HG03442 (cell line): ENCODE measurements around the gene ATP6AP1.

Source experiments
- ATAC-seq: cut with Tn5 transposase; IDR thresholded peaks from one replicate; pipeline ENCODE4 v1.9.1; 2021; ENCODE audit warnings: mild to moderate bottlenecking, moderate library complexity; ENCODE audit not compliant: unreplicated experiment

The ATP6AP1 gene

DNA sequence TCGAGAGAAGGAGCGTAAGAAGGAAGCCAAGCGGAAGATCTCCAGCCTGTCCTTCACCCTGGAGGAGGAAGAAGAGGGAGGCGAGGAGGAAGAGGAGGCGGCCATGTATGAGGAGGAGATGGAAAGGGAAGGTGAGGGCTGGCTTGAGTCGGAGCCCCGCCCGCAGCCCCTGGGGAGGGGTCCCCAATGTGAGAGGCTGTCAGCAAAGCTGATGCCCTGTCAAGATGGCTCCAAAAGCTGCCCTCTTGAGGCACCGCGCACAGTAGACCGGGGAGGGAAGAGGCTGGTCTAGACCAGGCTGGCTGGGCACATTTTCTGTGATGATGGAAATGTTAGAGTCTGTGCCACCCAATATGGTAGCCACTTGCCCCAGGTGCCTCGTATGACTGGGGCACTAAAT, 18.0 kb downstream of the ATP6AP1 start:
- ATAC-seq, result no peak

DNA sequence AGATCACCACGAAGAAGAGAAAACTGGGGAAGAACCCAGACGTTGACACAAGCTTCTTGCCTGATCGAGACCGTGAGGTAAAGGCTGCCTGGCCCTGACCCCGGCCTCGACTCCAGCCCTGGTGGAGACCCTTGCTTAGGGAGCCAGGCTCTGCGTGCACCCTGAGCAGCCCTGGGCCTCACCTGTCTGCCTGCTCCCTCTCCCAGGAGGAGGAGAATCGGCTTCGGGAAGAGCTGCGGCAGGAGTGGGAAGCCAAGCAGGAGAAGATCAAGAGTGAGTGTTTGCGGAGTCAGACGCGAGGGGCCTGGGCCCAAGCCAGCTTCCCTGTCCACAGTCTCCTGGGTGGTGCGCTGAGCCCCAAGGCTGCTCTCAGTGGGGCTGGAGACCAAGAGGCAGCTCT, 20.0 kb downstream of the ATP6AP1 start:
- no peak for ATAC-seq

DNA sequence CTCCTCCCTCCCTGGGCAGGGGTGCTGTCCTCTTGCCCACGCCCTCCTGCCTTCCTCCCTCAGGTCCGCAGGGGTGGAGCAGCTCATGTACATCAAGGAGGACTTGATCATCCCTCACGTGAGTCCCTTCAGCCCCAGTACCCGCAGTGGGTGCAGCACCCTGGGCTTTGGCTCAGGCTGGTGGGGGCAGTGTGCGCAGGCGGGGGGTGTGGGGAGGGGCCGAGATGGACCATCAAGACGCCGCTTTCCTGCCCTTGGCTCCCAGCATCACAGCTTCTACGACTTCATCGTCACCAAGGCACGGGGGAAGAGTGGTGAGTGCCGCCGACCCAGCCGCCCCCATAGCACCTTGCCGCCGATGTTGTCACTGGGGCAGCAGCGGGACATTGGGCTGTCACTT, 21.1 kb downstream of the ATP6AP1 start:
- no peak for ATAC-seq

DNA sequence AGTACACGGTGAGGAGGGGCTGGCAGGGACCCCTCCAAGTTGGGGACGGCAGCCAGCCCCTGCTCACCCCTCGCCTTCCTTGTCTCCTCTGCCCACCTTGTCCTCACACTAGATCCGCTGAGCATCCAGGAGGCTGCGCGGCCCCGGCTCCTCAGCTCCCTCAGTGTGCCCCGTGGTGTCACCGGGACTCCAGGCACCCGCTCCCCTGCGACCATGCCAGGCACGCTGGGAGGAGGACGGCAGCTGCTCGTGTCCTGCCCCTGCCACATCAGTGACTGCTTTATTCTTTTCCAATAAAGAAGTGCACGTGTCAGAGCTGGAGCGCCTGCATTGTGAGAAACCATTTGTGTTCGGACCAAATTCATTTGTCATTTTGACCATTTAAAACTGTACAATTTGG, 21.8 kb downstream of the ATP6AP1 start:
- no peak for ATAC-seq

DNA sequence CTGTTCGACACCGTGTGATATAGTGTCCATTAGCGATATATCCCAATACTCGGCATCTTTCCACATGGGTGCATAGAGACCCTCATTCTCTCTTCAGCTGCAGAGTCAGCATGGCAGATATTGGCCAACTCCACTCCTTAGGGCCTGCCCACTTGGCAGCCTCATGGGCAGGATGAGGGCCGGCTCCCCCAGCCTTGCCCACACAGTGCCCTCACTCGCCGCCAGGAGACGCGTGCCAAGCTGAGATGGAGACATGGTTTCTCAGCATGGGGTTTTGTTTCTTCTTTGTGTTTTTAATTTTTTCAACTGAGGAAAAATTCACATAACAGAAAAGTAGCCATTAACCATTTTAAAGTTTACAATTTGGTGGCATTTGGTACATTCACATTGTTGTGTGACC, 24.3 kb downstream of the ATP6AP1 start:
- ATAC-seq, result no peak

DNA sequence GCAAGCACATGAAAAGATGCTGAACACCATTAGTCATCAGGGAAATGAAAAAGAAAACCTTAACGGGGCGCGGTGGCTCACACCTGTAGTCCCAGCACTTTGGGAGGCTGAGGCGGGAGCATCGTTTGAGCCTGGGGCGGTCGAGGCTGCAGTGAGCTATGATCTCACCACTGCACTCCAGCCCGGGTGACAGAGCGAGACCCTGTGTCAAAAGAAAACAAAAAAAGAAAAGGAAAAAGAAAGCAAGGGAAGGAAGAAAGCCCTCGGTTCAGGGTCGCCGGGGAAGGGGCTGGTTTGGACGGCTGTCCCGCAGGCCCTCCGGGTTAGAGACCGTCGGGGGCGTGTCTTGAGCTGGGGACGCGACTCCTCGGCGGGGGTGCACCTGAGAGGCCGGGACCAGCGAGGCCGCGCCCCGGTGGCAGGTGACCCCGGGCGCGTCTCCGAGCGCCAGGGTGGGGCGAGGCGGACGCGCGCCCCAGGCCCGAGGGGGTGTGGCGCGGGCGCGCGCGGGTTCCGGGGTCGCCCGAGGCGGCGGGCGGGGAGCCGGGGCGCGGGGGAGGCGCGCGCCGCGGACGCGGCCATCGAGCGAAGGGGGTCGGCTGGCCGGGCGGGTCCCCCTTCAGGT, 29.1 kb downstream of the ATP6AP1 start:
- ATAC-seq, result peak; percentile 34

DNA sequence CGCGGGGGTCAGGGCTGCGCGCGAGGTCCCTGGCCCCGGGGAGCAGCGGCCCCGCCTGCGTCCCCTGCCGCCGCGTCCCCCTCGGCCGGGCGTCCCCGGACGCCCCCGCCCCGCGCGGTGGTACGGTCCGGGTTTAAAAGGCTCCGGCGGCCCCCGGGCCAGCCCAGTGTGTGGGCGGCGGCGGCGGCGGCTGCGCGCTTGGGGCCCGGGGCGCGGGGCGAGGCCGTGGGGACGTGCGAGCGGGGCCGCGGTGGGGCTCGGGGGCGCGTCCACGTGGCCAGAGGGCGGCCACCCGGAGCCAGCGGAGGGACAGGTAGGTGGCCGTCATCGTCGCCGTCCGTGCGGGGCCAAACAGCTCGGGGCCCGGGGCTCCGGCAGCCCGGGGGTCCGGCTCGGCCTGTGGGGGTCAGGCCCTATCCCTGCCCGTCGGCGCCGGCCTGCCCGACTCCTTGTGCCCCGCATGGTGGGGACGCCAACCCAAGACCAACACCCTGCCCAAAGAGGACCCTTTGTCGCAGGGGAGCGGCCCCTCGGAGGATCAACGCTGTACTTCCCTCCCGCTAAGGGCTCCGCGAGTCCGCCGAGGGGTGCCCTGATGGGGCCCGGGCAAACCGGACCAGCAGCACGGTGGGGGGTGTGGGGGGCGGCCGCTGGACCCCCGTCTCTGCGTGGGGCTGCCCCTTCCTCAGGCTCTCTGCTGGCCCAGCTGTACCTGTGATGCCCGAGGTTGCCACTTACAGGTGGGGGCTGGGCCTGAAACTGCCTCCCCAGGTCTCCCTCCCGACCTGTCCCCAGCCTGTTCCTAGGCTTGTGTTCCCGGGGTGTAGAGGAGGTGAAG, 29.9 kb downstream of the ATP6AP1 start, which contains the start of gene PLXNA3:
PLXNA3 (plus strand) TSS at position 166 of the 838 bp plus-strand sequence. CDS start 1,903 bp downstream, outside the sequence.
- ATAC-seq, result peak; percentile 56

DNA sequence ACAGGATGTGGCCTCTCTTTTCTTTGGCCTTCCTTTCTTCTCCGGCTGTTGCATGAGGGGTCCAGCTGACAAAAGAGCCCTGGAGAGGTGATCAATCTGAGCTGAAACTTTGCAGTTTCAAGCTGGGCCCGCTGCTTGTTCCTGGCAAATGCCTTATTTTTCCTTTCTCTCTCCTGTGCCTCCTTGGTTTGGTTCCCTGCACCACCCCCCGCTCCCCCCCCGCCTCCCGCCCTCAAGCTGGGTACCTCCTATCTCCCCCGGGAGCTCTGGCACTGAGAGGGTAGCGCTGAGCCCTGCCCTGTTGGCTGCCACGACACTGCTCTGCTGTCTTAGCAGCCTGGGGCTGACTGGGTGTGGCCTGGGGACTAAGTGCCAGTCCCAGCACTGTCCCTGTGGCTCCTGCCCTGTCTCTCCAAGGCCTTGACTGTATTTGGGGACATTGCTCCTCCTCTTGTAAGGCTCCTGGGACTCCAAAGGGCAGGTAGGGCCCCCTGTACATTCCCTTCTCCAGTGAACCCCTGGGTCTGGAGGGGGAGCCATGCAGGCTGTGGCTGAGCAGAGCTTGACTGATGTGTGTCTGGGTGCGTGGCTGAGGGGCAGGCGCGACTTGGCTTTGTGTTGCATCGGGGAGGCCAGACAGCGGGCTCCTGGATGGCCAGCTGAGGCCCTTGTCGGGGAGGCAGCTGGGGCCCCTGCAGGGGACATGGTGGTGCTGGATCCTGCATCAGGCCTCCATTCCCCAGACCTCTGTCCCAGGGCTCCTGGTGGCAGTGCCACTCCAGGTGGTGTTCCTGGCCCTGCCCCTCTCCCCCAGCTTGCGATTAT, 30.7 kb downstream of the ATP6AP1 start:
- ATAC-seq, result no peak

DNA sequence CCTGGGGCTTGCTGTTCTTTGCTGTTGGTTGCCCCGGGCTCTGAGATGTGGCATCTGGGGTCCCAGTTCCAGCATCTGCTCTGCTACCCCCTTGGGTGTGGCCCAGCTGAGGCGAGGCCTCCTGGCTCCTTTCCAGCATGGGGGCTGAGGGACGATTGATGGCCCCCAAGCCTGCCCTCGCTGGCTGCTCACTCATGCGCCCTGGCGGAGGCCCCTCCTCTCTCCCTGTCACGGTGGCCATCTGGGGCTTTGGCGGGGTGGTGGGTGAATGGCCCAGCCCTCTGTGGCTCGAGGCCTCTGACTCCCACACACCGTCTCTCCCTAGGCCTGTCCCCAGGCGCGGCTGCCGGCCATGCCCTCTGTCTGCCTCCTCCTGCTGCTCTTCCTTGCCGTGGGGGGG, 31.4 kb downstream of the ATP6AP1 start:
- no peak for ATAC-seq

DNA sequence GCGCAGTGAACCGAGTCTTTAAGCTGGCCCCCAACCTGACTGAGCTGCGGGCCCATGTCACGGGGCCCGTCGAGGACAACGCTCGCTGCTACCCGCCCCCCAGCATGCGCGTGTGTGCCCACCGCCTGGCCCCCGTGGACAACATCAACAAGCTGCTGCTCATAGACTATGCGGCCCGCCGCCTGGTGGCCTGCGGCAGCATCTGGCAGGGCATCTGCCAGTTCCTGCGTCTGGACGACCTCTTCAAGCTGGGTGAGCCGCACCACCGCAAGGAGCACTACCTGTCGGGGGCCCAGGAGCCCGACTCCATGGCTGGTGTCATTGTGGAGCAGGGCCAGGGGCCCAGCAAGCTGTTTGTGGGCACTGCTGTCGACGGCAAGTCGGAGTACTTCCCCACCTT, 31.8 kb downstream of the ATP6AP1 start:
- no peak for ATAC-seq

DNA sequence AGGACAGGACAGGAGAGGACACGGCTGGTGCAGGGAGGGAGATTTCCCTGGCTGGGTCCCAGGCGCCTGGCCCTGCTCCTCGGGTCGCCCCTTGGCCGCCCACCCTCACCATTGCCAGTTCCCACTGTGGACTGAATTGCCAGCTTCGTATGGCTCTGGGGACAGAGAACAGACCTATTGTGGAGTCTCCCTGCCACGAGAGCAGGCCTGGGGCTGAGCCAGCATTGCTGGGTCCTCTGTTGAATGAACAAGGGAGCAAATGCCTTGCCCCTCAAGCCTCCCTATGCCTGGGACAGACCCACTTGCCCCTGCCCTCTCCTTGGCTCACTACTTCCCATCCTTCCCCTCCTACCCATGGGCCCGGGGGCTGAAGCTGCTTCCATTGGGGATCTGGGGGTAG, 33.9 kb downstream of the ATP6AP1 start:
- no peak for ATAC-seq

DNA sequence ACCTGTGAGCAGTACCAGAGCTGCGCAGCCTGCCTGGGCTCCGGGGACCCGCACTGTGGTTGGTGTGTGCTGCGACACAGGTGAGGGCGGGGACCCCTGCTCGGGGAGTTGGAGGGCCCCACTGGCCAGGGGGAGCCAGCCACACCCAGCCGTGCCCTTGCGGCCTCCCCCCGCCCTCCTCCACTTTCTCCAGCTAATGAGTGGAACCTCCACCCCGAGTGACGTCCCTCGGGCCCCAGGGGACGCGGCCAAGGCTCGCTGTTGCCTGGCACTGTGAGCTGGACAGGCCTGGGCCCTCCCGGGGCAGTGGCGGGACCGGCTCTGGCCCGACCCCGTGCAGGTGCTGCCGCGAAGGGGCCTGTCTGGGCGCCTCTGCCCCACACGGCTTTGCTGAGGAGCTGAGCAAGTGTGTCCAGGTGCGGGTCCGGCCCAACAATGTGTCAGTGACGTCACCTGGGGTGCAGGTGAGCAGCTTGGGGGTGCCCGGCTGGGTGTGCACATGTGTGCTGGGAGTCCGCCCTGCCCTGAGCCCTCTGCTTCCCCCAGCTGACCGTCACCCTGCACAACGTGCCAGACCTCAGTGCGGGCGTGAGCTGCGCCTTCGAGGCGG, 35.2 kb downstream of the ATP6AP1 start:
- no peak for ATAC-seq

DNA sequence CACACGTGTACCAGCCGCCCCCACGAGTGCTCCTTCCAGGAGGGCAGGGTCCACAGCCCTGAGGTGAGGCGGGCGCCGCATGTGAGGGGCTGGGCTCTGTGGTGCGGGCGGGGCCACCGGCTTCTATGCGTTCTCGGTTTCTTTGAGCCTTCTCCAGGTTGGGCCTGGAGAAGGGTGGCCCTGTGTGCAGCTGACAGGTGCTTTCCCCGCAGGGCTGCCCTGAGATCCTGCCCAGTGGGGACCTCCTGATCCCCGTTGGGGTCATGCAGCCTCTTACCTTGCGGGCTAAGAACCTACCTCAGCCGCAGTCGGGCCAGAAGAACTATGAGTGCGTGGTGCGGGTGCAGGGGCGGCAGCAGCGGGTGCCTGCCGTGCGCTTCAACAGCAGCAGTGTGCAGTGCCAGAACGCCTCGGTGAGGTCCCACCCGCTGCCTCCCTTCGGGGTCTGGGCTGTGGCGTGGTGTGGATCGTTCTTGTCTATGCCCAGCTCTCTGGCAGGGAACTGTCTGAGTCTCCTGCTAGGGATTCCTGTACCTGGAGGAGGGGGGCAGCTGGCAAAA, 36.4 kb downstream of the ATP6AP1 start:
- no peak for ATAC-seq

DNA sequence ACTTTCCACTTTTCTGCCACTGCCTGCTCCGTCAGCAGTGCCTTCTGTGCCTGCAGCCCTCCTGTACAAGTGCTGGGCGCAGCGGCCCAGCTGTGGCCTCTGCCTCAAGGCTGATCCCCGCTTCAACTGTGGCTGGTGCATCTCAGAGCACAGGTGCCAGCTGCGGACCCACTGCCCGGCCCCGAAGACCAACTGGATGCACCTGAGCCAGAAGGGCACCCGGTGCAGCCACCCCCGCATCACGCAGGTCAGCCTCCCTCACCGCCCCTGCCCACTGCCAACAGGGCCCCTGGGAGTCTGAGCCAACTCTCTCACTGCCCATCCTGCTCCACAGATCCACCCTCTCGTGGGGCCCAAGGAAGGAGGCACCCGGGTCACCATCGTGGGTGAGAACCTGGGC, 37.1 kb downstream of the ATP6AP1 start:
- no peak for ATAC-seq

DNA sequence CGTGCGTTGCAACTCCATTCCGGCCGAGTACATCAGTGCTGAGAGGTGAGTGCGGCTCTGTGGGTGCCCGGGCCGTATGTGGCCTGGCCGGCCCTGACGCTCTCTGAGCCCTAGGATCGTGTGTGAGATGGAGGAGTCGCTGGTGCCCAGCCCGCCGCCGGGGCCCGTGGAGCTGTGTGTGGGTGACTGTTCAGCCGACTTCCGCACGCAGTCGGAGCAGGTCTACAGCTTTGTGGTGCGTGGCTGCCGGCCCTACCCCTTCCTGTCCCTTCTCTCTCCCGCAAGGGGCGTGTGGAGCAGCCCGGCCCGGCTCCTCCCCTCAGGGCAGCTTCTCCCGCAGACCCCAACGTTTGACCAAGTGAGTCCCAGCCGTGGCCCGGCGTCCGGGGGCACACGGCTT, 37.6 kb downstream of the ATP6AP1 start:
- no peak for ATAC-seq

DNA sequence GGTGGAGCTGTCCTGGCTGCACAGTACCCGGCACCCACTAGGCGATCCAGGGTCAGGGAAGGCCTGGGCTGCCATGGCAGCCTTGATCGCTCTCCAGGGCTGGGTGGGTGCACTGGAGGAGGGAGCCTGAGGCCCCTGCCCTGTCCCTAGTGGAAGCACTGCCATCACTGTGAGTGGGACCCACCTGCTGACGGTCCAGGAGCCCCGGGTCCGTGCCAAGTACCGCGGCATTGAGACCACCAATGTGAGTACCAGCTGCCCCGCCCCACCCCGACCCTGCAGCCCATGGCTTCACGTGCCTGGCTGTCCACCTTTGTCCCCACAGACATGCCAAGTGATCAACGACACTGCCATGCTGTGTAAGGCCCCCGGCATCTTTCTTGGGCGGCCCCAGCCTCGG, 38.4 kb downstream of the ATP6AP1 start:
- ATAC-seq, result no peak

DNA sequence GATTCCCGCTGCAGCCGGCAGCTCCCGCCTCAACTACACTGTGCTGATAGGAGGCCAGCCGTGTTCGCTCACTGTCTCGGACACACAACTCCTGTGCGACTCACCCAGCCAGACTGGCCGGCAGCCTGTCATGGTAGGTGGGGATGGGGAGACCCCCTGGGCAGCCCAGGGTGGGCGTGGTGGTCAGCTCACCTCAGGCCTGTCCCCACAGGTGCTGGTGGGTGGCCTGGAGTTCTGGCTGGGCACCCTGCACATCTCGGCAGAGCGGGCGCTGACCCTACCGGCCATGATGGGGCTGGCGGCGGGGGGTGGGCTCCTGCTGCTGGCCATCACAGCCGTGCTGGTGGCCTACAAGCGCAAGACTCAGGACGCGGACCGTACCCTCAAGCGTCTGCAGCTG, 39.1 kb downstream of the ATP6AP1 start:
- ATAC-seq, result no peak

DNA sequence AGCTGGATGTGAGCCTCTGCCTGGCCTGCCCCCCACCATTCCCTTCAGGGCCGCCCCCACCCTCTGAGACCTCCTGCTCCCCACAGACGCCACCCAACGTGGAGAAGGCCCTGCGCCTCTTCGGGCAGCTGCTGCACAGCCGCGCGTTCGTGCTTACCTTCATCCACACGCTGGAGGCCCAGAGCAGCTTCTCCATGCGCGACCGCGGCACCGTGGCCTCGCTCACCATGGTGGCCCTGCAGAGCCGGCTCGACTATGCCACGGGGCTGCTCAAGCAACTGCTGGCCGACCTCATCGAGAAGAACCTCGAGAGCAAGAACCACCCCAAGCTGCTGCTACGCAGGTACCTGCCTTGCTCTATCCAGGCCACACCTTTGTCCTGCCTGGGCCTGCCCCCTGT, 39.7 kb downstream of the ATP6AP1 start:
- no peak for ATAC-seq

DNA sequence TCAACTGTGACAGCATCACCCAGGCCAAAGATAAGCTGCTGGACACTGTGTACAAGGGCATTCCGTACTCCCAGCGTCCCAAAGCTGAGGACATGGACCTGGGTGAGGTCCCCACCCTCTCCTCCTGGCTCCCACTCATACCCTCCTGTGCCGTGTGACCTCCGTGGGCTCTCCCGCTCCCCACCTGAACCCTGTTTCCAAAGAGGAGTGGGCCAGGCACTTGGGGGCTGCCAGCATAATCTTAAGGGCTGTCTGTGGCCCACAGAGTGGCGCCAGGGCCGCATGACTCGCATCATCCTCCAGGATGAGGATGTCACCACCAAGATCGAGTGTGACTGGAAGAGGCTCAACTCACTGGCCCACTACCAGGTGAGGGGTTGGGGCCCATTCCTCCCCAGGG, 40.6 kb downstream of the ATP6AP1 start:
- ATAC-seq, result no peak

DNA sequence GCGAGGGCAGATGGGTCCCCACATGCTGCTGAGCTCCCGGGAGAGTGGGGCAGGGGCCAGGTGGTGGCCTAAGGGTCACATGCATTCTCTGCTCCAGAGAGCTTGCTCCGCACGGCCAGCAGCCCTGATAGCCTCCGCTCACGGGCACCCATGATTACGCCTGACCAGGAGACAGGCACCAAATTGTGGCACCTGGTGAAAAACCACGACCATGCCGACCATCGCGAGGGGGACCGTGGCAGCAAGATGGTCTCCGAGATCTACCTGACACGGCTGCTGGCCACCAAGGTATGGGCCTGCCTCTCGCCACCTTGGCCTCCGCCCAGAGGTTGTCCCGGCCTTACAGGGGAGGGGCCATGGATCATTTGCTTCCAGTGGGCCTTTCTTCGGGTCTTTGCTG, 41.4 kb downstream of the ATP6AP1 start:
- ATAC-seq, result no peak

DNA sequence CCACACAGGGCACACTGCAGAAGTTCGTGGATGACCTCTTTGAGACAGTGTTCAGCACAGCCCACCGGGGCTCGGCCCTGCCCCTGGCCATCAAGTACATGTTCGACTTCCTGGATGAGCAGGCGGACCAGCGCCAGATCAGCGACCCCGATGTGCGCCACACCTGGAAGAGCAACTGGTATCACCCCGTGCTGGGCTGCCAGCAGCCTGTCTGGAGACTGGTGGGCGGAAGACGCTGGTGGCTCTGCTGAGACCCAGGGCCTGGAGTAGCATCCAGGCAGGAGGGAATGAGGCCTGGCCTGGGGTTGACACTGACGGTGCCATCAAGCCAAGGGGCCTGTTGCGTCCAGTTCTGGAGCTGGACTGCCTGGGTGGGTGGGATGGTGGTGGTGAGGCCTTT, 42.0 kb downstream of the ATP6AP1 start:
- ATAC-seq, result no peak
